Measurements from ENCODE around the gene SLFN11.
A peak's percentile ranks its signal among the peaks of the same experiment; 100 is the strongest.
"Not testable (repeated sequence)": the region's sequence is repeated elsewhere in the genome, so short reads cannot be mapped to it uniquely, and the experiment has no call there.

The SLFN11 gene

DNA sequence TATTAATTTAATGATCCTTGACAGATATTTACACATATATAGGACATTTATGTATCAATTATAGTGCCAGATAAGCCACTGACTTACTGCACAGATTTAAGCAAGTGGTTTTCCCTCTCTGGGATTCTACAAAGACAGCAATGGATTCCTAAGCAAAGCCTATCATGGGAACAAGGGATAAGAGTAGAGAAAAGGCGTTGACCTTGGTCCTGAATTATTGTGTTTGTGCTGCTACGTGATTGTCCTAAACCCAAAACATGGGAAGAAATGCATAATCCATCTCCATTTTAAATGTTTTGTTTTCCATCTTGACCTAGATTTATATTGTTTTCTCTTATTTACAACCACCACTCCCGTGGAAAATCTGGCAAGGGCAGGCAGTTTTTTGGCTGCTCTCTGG, 14.0 kb downstream of the SLFN11 start:
- no peak for DNase-seq

DNA sequence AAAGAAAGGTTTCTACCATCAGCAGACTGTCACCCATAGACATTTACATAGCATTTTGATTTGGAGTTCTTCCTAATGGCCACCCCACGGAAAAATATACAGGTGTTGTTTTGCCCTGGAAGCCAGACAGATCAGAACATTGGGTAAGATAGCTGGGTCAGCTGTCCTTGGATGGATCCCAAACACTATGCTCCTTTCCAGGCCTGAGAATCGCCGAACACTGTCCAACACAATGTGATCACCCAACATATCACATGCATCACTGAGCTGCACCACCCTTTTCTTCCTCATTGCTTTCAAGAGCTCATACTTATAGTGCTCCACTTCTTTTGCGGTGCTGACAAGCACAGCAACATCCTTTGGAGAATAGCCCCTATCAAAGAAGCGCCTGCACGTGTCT, 21.1 kb downstream of the SLFN11 start:
- no peak for DNase-seq

DNA sequence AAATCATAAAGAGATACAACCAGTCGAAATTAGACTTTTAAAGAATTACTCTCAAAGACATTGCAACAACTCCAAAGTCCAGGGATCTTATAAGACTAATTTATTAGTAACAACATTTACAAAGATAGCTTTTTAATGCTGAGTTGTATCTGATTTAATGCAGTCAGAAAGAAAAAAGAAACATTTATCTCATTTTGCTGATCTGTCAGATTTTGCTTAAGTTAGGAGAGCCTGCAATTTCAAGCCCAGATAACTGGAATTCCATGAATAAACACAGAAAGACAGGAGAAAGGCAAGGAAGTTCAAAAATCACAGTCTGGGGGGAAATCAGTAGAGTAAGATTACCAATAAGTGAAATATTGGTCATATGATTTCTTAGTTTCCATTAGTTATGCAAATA, 22.9 kb downstream of the SLFN11 start:
- DNase-seq: no peak

DNA sequence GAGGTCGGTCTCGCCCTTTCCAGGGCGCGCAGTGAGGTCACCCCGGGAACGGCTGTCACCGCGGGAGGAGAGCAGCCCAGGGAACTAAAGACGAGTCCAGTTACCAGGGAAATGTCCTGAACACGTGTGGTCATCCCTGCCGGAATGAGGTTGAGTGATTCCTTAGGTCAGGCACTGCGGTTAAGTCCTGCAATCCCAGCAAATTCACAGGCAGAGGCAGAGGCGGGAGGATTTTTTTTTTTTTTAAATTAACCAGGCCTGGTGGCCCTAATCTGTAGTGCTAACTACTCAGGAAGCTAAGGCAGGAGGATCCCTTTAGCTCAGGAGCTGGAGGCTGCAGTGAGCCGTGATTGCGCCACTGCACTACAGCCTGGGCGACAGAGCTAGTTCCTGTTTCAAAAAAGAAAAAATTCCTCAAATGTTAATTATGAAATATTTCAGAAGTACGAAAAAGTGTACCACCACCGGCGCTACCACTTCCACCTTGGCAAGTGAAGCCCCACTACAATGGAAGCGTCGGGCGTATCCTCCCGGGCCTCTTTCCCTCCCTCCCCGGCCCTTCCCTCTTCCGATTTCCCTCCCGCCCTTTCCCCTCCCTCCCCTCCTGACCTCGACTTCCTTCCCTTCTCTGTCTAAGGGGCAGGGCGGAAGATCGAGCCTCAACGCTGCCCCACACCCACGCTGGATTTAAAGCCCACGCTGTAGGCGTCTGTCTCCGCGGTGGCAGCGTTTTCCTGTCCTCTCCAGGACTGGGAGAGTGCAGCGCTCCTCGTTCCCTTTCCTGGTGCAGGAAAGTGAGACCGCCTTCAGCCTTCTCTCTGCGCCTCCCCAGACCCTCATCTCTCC, 27.3 kb downstream of the SLFN11 start:
- peak; percentile 49 for DNase-seq

DNA sequence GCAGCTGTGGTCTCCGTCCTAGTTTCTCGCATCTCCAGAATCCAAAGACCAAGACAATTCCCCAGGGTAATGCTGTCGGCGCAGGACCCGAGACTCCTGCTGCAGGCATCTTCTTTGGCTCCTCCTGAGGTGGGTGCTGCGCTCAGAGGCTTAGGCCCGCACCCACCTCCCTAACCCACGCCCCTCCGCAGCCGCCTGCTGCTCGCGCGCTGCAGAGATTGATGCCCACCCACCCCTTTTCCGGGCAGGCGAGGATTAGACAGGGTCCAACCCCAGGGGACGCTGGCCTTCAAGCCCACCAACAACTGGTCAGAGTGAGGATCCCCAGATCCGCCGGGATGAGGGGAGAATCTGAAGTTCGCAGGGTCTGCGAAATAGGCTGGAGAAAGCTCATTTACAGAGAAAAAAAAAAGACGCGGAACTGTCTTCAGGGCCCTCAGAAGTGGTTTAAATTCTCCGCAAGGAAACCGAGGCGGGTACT, 27.9 kb downstream of the SLFN11 start:
- no peak for DNase-seq

DNA sequence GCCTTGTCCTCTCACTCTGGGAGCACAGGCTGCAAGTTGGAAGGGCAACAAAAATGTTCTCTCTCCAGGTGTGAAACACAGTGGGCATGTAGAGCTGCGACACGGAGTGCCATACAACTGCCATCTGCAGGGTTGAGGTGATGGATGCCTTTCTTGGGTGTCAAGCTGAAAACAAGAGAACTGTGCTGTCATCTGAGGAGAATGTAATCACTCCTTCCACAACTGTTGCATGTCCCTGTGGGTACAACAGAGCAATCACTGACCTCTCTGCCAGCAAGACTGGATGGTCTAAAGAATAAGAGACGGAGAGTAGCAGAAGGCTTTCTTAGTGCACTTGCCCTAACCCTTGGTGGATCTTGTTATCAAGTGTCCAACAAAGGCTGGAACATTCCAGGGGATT, 29.2 kb downstream of the SLFN11 start:
- no peak for DNase-seq

DNA sequence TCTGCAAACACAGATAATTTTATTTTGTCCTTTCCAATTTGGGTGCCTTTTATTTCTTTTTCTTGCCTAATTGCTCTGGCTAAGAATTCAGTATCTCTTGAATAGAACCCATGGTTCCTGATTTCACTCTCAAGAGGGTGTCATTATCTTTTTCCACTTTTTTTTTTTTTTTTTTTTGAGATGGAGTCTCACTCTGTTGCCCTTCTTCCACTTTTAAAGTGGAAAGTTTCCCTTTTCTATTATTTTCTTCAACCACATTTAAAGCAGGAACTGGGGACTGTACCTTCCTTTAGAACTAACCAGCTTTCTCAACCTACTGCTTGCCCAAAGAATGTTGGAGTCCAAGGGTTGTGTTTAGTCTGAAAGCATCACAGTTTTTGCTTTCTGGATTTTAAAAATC, 31.1 kb downstream of the SLFN11 start:
- DNase-seq: no peak

DNA sequence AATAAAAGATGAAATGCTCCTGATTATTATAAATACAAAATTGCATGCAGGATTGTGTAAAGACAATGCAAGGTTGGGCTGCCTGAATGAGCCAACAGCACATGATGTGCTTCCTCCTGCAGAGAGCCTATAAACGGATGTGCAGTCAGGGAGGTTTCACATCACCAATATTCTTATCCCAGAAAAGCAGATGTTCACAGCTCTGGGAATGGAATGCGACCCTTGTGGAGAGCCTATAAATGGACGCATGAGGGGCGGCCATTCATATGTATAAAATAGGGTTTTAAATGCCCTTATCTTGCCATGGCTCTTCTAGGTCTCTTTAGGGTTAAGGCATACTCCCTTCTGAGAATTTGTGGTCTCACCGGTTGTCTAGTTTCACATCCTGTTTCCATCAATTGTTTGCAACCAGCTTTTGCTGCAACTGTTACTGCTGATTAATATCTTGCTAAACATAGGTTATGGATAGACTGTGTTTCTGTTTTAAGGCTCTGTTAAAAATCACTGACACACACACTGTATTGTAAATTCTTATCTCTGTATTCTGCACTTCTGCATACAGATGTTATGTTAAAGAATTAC, 31.9 kb downstream of the SLFN11 start:
- no peak for DNase-seq

DNA sequence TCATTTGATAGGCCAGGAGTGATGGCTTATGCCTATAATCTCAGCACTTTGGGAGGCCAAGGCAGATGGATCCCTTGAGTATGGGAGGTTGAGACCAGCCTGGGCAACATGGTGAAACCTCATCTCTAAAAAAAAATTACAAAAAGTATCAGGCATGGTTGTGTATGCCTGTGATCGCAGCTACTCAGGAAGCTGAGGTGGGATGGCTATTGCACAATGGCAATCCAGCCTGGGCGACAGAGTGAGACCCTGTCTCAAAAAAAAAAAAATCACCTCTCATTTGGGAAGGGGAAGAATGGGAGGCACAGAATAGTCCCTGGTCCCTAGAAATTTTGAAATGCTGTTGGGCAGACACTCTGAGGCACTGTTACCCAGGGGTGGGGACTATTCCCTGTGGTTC, 35.2 kb downstream of the SLFN11 start:
- no peak for DNase-seq

DNA sequence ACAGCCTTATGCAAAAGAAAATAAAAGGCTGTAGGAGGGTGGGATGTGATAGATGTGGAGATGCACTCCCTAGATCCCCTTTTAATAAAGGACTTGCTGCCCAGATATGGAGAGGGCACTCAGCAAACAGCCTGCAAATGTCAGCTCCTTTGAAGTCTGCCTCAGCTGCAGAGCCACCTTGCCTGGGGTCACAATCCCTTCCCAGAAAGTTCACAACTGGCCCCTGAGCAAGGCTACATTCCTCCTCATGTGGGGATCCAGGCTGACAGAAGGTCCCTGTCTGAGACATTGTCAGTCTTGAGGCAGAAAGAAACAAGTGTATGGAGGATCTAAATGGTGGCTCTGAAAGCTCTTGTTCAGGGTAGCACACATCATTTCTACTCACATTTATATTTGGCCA, 36.1 kb downstream of the SLFN11 start:
- DNase-seq: no peak

DNA sequence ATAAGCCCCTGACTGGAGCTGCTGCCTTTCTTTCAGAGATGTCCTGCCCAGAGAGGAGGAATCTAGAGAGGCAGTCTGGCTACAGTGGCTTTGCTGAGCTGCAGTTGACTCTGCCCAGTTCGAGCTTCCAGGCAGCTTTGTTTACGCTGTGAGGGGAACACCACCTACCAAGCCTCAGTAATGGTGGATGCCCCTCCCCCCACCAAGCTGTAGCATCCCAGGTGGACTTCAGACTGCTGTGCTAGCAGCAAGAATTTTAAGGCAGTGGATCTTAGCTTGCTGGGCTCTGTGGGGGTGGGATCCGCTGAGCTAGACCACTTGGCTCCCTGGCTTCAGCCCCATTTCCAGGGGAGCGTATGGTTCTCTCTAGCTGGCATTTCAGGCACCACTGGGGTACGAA, 39.8 kb downstream of the SLFN11 start:
- DNase-seq: not testable (repeated sequence)

DNA sequence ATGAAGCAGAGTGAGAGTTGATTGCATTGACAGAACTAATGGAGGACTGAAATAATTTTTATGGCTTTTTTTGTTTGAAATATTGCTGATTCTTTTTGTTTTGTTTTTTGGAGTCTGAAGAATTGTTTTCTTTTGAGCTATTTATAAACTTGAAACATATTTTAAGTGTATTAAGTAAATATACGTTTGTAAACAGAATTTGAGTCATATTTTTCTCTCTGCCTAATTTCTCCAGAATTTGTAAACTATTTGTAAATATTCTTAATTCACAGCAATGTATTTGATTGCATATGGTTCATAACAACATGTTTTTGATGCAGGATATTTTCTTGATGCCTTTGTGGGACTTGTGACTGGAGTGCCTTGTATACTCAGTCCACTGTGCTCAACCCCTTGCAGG, 50.7 kb downstream of the SLFN11 start:
- no peak for DNase-seq

DNA sequence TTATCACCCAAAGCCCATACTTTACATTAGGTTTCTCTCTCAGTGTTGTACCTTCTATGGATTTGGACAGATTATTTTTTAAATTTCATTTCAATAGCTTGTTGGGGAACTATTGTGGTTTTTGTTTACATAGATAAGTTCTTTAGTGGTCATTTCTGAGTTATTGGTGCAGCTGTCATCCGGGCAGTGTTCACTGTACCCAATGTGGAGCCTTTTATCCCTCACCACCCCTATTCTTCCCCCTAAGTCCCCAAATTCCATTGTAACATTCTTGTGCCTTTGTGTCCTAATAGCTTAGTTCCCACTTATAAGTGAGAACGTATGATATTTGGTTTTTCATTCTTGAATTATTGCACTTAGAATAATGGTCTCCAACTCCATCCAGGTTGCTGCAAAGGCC, 57.5 kb downstream of the SLFN11 start:
- no peak for DNase-seq

DNA sequence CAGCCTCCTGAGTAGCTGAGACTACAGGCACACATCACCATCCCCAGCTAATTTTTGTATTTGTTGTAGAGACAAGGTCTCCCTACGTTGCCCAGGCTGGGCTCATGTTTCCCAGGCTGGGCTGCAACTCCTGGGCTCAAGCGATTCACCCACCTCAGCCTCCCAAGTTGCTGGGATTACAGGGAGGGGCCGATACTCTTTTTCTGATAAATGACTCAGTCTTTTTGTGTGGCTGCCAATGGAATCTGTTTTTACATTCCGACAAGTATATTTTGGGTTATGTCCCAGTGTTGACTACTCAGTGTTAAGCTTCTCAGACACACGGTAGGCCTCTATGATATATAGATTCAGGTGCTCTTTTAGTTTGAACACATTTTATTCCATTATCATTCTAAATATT, 58.1 kb downstream of the SLFN11 start:
- no peak for DNase-seq

DNA sequence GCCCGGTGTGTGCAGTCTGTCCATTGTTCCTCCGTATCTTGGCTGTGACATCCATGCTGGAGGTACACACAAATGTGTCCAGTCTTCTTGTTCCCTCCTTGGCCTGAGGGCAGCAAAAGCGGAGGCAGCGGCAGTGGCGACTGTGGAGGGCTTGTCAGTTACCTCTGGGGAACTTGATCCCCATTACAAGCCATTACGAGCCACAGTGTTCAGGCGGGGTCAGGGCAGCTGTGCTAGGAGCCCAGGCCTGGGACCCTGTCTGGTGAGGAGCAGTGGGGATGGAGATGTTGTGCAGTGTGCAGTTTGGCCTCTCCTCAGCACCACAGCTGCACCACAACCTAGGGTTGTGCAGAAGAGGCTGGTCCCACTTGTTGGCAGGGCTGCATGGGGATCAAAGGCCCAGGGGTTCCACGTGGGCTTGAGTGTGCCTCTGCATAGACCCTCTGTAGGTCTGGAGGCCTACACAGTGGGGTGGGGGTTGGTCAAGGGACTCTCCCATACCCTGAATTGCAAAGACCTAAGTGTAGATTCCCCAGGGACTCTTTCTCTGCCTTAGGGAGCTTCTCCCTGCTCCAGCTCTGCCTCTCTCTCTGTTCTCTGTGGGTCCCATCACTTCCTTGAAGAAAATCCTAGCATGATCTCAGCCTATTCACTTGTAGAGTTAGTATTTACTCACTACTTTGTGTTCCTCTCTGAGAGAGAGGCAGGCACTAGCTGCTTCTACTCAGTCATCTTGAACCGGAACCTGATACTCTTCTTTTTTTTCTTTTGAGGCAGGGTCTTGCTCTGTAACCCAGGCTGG, 58.8 kb downstream of the SLFN11 start:
- no peak for DNase-seq

DNA sequence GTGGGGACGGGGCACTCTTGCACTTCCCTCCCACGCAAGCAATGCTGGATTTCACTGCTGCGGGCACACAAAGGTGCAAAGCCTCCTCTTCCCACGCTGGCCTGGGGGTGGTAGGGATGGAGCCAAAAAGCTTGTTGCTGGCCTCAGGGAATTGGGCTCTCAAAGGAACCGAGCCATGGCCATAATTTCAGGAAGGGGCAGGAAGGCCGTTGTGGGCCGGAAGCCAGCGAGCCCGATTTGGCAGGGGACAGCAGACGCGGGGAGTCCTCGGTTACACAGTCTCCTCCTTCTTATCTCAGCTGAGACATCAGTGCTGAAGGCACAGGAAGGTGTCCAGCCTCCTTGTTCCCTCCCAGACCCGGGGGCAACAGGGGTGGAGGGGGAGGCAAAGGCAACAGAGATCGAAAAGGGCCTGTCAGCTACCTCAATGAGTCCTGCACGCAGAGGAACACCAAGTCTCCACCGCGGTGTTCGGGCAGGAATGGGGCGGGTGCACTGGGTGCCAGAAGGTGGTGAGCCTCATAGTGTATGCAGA, 59.5 kb downstream of the SLFN11 start:
- DNase-seq: peak; percentile 20

DNA sequence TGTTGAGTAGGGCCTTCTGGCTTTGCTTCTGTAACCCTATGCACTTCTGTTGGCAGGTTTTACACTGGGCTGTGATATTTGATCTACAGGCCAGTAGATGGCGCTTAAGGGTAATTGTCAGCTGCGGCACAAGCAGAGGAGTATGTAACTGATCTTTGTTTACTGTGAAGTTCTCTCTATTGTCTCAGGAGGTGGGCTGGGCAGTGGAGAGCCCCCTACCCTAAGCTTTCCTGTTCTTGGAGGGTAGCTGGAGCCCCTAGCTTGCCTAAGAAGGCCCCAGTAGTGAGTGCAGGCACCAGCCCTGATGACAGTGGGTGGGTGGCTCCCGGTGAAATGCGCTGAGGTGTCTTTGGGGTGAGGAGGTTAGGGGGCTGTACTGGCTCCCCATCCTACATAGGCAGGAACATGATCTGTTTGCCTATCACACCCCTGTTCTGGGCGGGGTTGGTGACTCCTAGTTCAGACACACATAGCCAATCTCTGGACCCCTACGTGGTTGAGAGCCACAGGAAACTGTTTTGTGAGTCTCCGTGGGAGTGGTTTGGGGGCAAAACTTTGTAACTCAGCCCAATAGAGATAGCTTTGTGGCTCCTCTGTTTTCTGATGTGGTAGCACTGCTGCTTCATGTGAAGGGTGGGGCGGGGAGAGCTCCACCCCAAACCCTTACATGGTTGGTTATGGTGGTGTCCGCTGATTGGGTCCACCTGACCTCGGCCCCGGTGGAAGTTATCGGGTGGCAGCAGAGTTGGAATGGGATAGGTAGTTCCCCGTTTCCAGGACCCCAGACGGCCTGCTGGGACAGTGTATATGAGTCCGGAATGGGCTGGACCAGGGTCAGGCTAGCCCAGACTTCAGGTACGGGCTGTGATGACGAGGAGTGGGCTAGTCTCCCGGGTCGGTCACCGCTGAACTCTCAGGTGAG, 60.4 kb downstream of the SLFN11 start:
- peak; percentile 83 for DNase-seq

DNA sequence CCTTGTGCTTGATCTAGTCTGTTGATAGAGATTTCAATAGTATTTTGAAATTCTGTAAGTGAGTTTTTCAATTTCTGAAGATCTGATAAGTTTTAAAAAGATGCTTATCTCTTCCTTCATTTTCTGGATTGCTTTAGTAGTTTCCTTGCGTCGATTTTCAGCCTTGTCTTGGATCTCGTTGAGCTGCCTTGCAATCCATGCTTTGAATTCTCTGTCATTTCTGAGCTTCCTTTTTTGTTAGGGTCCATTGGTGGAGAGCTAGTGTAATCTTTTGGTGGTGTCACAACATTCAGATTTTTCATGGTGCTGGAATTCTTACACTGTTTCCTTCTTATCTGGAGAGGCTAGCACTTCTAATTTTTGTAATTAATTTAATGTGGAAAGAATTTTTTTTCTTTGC, 61.1 kb downstream of the SLFN11 start:
- DNase-seq: no peak

DNA sequence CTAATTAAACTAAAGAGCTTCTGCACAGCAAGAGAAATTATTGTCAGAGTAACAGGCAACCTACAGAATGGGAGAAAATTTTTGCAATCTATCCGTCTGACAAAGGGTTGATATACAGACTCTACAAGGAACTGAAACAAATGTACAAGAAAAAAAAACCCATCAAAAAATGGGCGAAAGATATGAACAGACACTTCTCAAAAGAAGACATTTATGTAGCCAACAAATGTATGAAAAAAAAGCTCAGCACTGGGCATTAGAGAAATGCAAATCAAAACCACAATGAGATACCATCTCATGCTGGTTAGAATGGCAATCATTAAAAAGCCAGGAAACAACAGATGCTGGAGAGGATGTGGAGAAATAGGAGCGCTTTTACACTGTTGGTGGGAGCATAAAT, 64.1 kb downstream of the SLFN11 start:
- not testable (repeated sequence) for DNase-seq
